ELF-1 (cell line): ENCODE results near the gene PRKG1.

Experiments used
- DNase-seq: peaks from one replicate; pipeline ENCODE4 v3.0.0-alpha.2; 2016; ENCODE audit warnings: low read depth, low spot score

PRKG1 gene

DNA sequence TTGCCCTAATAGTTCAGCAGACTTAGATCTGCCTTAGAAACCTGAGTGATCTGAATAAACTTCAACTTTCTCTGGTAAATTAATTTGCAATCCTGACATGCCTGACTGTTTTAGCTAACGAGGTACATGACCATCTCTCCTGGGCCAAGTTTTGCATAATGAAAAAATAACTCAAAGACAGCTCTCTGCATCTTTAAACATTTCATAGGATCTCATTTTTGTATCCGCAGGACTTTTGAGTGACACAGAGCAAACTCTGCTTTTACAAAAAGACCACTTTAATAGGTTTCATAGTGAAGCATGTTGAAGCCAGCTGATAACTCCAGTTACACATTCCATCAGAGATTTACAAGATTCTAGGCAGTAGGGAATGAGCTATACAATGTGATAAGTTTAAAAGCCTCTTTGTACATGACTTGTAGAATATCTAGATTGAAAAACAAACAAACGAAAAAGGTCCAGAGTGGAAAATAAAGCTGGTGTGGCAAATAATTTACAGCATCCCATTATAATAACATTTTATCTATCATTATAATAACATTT is 2.1 kb downstream of the PRKG1 start:
- DNase-seq: no peak

- DNase-seq: no peak
Observed at GRCh38 chr10:51077074-51077473, 2.8 kb downstream of the PRKG1 start.

- no peak for DNase-seq
Observed at GRCh38 chr10:51077507-51077906, 3.2 kb downstream of the PRKG1 start.

- DNase-seq: peak; percentile 11
Observed at GRCh38 chr10:51079331-51079730, 5.0 kb downstream of the PRKG1 start.

- DNase-seq: no peak
Observed at GRCh38 chr10:51079766-51080165, 5.5 kb downstream of the PRKG1 start.

DNA sequence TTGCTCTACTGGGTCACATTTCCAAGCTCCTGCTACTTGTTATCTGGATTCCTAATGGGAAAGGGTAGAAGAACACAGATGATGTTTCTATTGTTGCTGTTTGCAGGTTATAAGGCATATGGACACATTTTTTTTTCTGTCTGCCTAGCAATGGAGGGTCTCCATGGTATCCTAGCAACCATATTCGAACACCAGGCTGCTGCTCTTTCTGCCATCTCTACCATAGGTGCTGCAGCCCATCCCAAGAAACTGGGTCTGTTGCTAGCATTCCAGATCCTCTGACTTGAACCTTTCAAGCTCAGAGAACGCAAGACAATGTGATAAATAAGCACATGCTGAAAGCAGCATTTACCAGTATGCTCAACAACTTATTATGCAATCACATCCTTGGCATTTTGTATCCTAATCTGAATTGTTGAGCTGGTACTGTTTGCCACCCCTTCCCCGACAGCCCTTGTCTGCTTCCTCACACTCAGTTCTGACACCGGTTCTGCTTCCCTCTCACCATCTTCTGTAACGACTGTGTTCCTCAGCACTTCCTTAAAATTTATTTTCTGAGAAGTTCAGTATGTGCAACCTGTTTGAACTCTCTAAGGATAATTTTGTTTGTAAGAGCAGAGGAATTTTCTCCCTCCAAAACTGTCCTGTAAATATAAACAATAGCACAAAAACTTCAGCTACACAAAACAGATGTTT is 6.2 kb downstream of the PRKG1 start:
- no peak for DNase-seq

- no peak for DNase-seq
Observed at GRCh38 chr10:51082857-51083256, 8.6 kb downstream of the PRKG1 start.

DNA sequence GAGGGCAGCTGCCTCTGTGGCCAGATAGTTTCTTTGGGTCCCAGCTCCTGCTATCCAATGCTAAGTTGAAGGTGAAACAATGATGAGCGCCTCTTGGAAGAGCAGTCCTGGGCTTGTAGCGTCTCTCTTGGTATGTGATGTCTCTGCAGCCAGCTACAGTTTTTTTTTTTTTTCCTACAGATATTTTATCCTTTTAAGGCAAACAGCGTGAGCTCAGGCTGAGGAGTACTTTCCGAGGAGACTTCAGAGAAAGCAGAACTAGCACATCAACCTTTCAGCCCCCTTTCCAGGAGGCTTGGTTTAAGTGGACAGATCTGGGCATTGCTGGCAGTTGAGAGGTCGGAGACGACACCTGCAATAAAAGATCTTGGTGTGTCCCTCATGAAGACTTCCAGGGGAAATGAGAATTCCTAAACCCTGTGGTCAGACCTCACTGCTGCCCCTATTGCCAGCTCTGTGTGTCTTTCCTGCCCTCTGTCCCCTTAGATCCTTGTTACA is 9.1 kb downstream of the PRKG1 start:
- DNase-seq: peak; percentile 61

- no peak for DNase-seq
Observed at GRCh38 chr10:51085204-51085603, 10.9 kb downstream of the PRKG1 start.

DNA sequence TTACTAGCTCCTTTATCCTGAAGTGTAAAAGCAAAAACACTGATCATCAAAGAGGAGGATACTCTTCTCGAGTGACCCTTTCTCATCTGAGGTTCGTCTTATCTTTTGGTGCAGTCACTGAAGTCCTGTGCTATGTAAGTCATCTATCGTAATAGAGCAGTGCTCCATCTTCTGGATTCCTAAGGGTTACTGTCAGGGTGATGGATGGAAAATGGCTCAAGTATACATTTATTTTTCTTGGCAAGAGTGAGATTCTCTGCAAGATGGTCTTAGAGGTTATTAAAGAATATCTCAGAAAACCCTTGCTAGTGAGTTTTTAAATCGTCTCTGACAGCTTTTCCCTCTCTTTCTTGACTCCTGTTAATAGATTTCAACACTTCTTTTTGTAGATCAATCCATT is 12.4 kb downstream of the PRKG1 start:
- no peak for DNase-seq

DNA sequence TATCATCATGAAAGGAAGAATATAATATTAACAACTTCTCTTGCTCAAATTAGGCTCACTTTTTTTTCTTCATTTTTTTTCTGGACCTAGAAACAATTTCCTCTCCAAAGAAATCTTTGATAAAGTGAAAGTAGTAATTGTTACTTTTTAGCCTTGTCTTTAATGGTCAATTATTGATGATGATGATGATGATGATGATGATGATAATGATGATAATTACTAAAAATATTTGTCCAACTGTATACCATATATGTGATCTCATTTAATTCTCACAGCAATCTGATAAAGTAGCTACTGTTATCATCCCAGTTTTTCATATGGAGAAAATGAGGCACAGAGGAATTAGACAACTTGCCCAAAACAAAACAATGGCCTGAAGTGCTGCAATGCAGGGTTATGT is 12.8 kb downstream of the PRKG1 start:
- DNase-seq: no peak

DNA sequence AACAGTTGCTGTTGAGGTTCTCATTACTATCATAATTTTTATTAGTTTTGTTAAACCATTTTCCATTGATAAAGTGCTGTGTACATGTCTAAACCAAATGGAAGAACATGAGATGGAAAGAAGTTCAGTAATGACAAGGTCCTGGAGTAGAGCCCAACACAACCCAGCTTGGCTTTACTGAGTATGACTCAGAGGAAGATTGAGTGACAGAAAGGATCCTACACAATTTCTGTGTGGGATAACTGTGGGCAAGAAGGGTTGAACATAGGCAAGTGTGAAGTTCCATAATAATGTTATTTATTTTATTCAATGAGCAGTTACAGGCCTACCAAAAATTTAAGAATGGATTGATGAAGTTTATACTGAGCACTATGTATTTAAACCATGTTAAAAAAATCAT is 15.9 kb downstream of the PRKG1 start:
- DNase-seq: no peak

- no peak for DNase-seq
Observed at GRCh38 chr10:51092402-51092801, 18.1 kb downstream of the PRKG1 start.

DNA sequence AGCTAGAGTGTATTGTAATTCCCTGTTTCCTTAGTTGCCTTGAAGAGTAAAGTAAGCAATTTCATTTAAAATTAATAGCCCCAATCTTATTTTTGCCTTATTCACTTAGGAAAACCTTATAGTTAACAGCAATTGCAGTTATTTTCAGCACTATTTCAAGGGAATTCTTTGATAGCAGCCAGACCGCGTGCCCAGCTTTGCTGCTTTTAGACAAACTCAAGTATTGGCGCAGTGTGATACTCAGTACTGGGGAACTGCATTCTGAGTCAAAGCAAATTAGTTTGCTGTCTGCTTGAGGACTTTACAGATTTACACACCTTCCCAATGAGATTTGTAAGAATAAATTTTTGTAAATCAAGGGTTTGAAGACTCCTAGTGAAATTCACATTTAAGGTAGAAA is 21.2 kb downstream of the PRKG1 start:
- DNase-seq: no peak

GRCh38 chr10:51097546-51097945 is 23.3 kb downstream of the PRKG1 start:
- no peak for DNase-seq

DNA sequence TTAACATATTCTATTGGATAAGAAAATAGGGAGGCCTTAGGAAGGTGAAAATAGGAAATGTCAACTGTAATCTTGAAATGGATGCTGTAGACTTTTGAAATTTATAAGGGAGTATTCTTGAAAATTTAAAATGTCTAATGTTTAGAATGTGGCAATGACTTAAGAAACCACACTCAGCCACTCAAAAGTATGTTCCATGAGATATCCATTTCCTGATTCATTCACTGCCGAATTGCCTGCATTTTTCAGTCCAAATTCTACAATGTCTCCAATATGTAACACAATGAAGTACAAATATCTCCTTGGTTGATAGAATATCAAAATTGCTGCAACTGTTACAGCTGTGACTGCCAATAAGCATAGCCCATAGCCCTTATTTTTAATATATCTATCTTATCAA is 25.9 kb downstream of the PRKG1 start:
- no peak for DNase-seq

- DNase-seq: no peak
Observed at GRCh38 chr10:51103554-51104217, 29.4 kb downstream of the PRKG1 start.

DNA sequence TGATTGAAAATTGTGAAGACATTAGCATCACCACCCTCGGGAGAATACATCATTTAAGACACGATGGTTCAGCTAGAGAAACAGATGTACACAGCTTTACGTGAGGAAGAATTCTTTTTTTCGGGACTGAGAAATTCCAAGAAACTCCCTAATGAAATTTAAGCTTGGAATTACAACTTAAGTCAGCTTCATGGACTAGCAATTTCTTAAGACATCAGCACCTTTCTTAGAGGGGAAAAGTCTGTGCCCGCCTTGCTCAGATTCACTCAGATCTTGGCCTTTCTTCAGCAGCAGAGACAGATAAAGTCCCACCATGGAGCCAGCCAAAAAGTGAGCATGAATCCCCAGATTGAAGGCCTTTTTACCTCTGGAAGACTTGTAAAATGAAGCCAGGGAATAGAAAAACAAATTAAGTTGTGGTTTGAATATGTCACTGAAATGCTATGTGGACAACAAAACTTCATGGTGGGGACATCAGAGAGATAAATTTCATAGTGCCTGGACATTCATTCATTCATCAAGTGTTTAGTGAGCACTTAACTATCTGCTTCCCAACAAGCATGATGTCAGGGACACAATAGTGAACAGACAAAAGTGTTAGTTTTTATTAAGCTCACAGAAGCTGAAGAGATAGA is 32.1 kb downstream of the PRKG1 start:
- DNase-seq: no peak

- no peak for DNase-seq
Observed at GRCh38 chr10:51108406-51108805, 34.1 kb downstream of the PRKG1 start.

- DNase-seq: no peak
Observed at GRCh38 chr10:51109801-51110533, 35.7 kb downstream of the PRKG1 start.

- no peak for DNase-seq
Observed at GRCh38 chr10:51112013-51112412, 37.7 kb downstream of the PRKG1 start.

- no peak for DNase-seq
Observed at GRCh38 chr10:51113007-51113406, 38.7 kb downstream of the PRKG1 start.
